Measurements from ENCODE around the gene SRRM3.
A peak's percentile ranks its signal among the peaks of the same experiment; 100 is the strongest.
"Not testable (repeated sequence)": the region's sequence is repeated elsewhere in the genome, so short reads cannot be mapped to it uniquely, and the experiment has no call there.

The SRRM3 gene

DNA sequence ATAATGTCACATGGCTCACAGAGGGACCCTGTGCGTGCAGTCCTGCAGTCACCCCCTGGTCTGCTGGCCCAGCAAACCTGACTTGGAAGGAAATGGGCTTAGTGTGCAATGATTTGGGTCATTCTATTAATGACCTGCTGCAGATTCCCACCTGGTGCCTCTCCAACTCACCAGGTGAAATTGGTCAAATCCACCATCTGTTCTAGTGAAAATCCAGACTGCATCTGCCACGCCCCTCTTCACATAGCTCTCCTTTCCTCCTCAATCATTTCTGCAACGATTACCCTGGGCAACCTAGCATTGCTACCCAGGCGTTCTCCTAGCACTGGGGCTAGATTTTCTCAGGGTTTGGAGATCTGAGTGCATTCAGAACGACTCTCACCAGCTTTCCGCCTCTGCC lies 29.4 kb downstream of the SRRM3 start:
- Mint-ChIP-seq H3K4me3 (no peak overlapping the region), H3K36me3 (ENCODE audit: low read depth) (no peaks in the 10 kb centered on the region), H3K27ac (no peak overlapping the region), H3K4me1 (ENCODE audit: low read depth) (peaks cover 6% of the 10 kb centered on the region), H3K27me3 (ENCODE audit: low read depth) (peaks cover 44% of the 10 kb centered on the region), H3K9me3 (no peaks in the 10 kb centered on the region)

DNA sequence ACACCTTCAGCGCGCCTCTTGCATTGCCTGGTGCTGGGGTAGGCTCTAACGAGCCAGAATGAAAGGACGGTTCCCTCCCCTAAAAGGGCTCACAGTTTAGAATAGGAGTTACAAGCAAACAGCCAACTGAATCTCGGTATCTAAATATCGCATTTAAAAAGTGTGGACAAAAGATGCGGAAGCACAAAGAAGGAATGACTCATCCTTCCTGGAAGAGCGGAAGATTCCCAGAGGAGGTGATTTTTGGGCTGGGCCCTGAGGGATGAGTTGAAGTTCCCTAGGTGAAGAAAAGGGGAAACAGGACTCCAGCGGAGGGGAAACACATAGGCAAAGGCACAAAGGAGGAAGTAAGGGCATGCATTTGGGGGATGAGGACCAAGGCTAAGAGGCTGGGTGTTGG lies 29.9 kb downstream of the SRRM3 start:
- Mint-ChIP-seq H3K27ac (no peak overlapping the region), H3K36me3 (ENCODE audit: low read depth) (no peaks in the 10 kb centered on the region), H3K27me3 (ENCODE audit: low read depth) (peaks cover 44% of the 10 kb centered on the region), H3K4me3 (no peak overlapping the region), H3K4me1 (ENCODE audit: low read depth) (peaks cover 6% of the 10 kb centered on the region), H3K9me3 (no peaks in the 10 kb centered on the region)

DNA sequence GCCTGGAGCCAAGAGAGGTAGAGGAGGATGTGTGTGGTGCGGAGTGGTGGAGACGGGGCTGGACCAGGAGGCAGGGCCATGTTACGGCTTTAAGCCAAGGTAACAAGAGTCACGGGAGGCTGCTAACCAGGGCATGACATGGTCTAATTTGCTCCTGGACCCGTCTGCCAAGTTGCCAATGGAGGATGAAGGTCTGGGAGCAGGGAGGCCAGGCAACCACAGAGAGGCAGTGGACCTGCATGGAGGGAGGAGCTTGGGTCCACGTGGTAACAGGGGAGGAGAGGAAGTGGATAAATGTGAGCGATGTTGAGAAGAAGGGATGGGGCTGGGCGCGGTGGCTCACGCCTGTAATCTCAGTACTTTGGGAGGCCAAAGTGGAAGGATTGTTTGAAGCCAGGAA lies 31.0 kb downstream of the SRRM3 start:
- Mint-ChIP-seq H3K4me3 (no peak overlapping the region), H3K36me3 (ENCODE audit: low read depth) (no peaks in the 10 kb centered on the region), H3K4me1 (ENCODE audit: low read depth) (peaks cover 6% of the 10 kb centered on the region), H3K27ac (no peak overlapping the region), H3K9me3 (no peaks in the 10 kb centered on the region), H3K27me3 (ENCODE audit: low read depth) (peaks cover 40% of the 10 kb centered on the region)

DNA sequence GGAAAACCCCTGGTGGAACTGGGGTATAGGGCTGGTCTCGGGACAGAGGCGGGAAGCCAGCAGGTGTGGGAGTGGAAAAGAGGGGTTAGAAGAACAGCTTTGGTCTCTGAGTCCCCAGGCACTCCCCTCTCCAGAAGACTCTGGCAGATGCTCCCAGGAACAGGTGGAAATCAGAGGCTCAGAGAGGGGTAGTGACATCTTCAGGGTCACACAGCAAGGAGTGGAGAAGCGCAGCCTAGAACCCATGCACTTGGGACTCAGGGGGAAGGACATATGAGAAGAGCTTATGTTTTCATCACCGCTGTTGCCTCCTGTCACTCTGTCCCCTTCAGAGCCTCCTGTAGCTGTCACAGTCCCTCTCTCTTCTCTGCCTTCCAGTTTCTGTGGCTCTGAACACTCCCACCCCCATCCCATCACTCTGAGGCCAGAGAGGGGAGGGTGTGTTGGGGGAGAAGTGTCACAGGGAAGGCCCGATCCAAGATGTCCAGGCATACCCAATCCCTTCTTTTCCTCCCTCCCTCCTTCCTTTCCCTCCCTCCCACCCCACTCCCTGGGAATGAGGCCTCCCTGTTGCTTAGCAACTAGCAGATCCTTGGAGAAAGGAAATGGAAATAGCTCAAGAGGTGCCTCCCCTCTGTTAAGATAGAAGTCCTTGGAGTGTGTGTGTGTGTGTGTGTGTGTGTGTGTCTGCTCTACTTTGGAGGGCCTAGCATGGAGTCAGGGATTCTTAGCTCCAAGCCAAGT lies 32.0 kb downstream of the SRRM3 start:
- no peak overlapping the region for H3K4me3 Mint-ChIP-seq
- H3K36me3 Mint-ChIP-seq (ENCODE audit: low read depth) = no peaks in the 10 kb centered on the region
- H3K4me1 Mint-ChIP-seq (ENCODE audit: low read depth) = peaks cover 6% of the 10 kb centered on the region
- H3K27me3 Mint-ChIP-seq (ENCODE audit: low read depth) = peaks cover 50% of the 10 kb centered on the region
- H3K9me3 Mint-ChIP-seq = no peaks in the 10 kb centered on the region
- no peak overlapping the region for H3K27ac Mint-ChIP-seq

DNA sequence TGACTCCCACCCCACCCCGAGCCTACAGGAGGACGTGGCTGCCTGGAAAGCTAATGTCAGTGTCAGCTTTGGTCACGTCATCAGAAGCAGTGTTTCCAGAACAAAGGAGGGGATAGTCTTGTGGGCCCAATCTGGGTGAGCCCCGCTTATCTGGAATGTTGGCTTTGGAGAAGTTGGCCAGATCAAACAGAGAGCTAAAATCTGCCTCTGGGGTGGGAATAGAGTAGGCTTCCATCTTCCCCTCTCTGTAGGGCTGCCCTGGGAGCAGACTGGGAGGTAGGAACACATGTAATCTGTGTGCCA lies 32.5 kb downstream of the SRRM3 start:
- Mint-ChIP-seq H3K4me3 (peak overlapping the region; percentile 26), H3K27ac (no peak overlapping the region)

DNA sequence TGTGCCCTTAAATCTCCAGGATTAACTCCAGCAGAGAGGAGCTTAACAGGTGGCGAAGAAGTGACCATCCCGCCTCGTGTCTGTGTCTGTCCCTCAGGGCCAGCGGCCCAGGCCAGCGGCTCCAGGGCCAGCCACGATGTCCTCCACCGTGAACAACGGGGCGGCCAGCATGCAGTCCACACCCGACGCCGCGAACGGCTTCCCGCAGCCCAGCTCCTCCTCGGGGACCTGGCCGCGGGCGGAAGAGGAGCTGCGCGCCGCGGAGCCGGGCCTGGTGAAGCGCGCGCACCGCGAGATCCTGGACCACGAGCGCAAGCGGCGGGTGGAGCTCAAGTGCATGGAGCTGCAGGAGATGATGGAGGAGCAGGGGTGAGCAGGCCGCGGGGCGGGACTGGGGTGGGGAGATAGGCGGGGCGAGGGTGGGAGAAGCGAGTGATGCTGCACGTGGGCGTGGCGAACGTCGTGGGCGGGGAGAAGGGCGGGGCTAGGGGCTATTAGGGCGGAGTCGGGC lies 33.3 kb downstream of the SRRM3 start:
- Mint-ChIP-seq H3K4me3 (peak overlapping the region; percentile 48), H3K9me3 (no peaks in the 10 kb centered on the region), H3K36me3 (ENCODE audit: low read depth) (no peaks in the 10 kb centered on the region), H3K27me3 (ENCODE audit: low read depth) (peaks cover 48% of the 10 kb centered on the region), H3K4me1 (ENCODE audit: low read depth) (peaks cover 6% of the 10 kb centered on the region), H3K27ac (peak overlapping the region; percentile 49)

More for the DNA sequence above, 32.5 kb downstream of the SRRM3 start:
- Mint-ChIP-seq H3K36me3 (ENCODE audit: low read depth) (no peaks in the 10 kb centered on the region), H3K4me1 (ENCODE audit: low read depth) (peaks cover 6% of the 10 kb centered on the region), H3K9me3 (no peaks in the 10 kb centered on the region), H3K27me3 (ENCODE audit: low read depth) (peaks cover 50% of the 10 kb centered on the region)

DNA sequence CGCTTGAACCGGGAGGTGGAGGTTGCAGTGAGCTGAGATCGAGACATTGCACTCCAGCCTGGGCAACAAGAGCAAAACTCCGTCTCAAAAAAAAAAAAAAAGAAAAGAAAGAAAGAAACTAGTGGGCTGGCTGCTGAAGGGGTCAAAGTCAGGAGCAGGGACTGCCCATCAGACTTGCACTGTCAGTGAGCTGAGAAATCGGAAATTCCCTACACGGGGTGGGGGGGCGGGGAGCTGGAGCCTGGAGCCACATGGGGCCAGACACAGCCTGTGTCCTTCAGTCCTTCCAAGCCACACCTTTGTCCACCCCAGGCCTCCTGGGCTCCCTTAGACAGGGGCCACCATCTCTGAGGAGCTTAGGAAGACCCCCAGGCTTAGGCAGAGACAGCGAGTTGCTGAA lies 34.5 kb downstream of the SRRM3 start:
- Mint-ChIP-seq H3K4me3 (no peak overlapping the region), H3K36me3 (ENCODE audit: low read depth) (no peaks in the 10 kb centered on the region), H3K27me3 (ENCODE audit: low read depth) (peaks cover 40% of the 10 kb centered on the region), H3K27ac (no peak overlapping the region), H3K9me3 (no peaks in the 10 kb centered on the region), H3K4me1 (ENCODE audit: low read depth) (peaks cover 6% of the 10 kb centered on the region)

DNA sequence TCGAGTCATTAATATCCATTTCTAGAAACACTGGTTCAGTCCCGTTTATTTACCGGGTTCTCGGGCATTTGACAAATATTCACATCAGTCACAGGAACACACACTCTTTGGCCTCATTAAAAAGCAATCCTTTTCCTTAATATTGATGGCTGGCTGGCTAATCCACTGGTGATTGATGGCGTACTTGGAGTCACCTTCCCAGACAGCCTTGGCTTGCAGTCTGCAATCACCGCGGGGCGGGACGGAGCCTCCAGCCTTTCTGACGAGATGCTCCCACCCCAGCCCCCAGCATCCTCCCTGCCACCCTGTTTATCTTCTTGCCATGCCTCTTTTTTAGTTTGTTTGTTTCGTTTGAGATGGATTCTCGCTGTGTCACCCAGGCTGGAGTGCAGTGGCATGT lies 36.6 kb downstream of the SRRM3 start:
- Mint-ChIP-seq H3K27me3 (ENCODE audit: low read depth) (peaks cover 22% of the 10 kb centered on the region), H3K9me3 (no peaks in the 10 kb centered on the region), H3K4me3 (no peak overlapping the region), H3K27ac (no peak overlapping the region), H3K36me3 (ENCODE audit: low read depth) (no peaks in the 10 kb centered on the region), H3K4me1 (ENCODE audit: low read depth) (peaks cover 4% of the 10 kb centered on the region)

DNA sequence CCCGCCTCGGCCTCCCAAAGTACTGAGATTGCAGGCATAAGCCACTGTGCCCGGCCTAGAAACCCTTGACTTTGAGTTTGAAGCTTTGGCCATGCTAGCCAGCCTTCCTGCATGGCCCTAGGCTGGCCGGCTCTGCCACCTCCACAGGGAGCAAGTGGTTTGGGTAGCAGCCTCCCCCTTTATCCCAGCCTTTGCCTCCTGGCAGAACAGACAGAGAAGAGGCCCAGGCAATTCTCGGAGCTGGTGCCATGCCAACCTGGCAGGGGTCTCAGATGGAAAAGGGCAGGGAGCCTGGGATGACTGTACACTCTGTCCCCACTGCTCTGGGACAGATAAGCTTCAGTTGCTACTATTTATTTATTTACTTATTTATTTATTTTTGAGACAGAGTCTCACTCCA lies 39.4 kb downstream of the SRRM3 start:
- H3K36me3 Mint-ChIP-seq (ENCODE audit: low read depth) = no peaks in the 10 kb centered on the region
- H3K4me3 Mint-ChIP-seq = no peak overlapping the region
- no peaks in the 10 kb centered on the region for H3K9me3 Mint-ChIP-seq
- H3K27me3 Mint-ChIP-seq (ENCODE audit: low read depth) = peaks cover 20% of the 10 kb centered on the region
- no peak overlapping the region for H3K27ac Mint-ChIP-seq
- no peaks in the 10 kb centered on the region for H3K4me1 Mint-ChIP-seq (ENCODE audit: low read depth)

DNA sequence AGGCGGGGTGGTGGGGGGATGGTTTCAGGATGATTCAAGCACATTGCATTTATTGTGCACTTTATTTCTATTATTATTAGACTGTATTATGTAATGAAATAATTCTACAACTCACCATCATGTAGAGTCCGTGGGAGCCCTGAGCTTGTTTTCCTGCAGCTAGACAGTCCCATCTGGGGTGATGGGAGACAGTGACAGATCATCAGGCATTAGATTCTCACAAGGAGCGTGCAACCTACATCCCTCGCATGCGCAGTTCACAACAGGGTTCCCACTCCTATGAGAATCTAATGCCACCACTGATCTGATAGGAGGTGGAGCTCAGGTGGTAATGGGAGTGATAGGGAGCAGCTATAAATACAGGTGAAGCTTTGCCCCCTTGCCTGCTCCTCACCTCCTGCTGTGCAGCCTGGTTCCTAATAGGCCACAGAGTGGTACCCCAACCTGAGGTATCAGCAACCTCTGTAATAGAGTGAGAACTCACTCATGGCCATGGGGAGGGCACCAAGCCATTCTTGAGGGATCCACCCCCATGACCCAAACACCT lies 40.9 kb downstream of the SRRM3 start:
- H3K36me3 Mint-ChIP-seq (ENCODE audit: low read depth); H3K27ac Mint-ChIP-seq; H3K4me1 Mint-ChIP-seq (ENCODE audit: low read depth); H3K4me3 Mint-ChIP-seq; H3K9me3 Mint-ChIP-seq: not testable (repeated sequence)
- H3K27me3 Mint-ChIP-seq (ENCODE audit: low read depth) = peaks cover 19% of the 10 kb centered on the region

DNA sequence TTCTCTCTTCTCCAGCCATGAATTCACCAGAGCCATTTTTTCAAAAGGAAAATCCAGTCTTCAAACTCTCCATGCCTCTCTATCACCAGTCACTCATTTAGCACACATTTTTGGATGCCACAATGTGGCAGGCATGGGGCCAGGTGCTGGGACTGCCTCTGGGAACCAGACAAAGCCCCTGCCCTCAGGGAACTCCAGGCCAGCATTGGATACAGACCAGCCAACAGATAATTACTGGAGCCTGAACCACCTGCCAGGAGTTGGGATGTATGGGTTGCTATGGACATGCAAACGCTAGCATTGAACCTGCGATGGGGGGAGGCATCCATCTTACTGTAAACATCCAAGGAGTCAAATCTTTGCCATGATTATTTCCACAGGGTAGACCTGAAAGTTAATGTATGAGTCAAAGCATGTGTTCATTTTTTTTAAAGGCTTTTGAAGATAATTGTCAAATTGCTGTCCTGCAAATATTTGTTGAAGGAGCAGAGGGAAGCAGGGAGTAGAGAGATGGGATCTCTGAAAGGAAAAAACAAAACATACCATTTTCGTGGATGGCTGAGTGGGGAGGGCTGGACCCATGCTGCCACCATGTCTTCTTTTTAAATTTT lies 43.2 kb downstream of the SRRM3 start:
- peaks cover 8% of the 10 kb centered on the region for H3K27me3 Mint-ChIP-seq (ENCODE audit: low read depth)
- H3K4me1 Mint-ChIP-seq (ENCODE audit: low read depth) = no peaks in the 10 kb centered on the region
- H3K27ac Mint-ChIP-seq = no peak overlapping the region
- no peak overlapping the region for H3K4me3 Mint-ChIP-seq
- H3K9me3 Mint-ChIP-seq = no peaks in the 10 kb centered on the region
- H3K36me3 Mint-ChIP-seq (ENCODE audit: low read depth) = no peaks in the 10 kb centered on the region

DNA sequence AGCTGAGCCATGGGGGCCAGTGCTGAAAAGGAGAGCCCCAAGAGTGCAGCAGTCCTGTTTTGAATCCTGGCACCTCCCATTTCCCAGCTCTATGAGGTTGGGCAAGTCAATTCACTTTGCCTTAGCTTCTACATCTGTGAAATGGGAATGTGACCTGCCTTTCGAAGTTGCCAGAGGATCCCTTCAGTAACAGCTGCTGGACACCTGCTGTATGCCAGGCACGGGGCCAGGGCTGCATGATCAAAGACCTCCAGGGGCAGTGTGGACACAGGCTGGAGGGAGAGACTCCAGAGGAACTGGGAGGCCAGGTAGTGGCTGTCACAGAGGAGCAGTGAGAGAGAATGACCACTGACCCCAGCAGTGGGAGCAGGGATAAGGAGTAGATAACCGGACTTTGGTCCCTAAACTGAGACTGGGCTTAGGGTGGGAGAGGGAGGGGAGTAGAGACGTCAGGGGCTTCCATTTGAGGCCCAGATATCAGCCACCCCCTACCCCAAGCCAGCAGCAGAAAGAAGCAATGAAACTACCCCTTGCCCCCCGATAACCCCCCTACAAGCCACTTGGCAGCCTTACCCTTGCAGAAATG lies 45.2 kb downstream of the SRRM3 start:
- Mint-ChIP-seq H3K27ac (no peak overlapping the region), H3K9me3 (no peaks in the 10 kb centered on the region), H3K4me3 (no peak overlapping the region), H3K36me3 (ENCODE audit: low read depth) (no peaks in the 10 kb centered on the region), H3K27me3 (ENCODE audit: low read depth) (peaks cover 8% of the 10 kb centered on the region), H3K4me1 (ENCODE audit: low read depth) (no peaks in the 10 kb centered on the region)

DNA sequence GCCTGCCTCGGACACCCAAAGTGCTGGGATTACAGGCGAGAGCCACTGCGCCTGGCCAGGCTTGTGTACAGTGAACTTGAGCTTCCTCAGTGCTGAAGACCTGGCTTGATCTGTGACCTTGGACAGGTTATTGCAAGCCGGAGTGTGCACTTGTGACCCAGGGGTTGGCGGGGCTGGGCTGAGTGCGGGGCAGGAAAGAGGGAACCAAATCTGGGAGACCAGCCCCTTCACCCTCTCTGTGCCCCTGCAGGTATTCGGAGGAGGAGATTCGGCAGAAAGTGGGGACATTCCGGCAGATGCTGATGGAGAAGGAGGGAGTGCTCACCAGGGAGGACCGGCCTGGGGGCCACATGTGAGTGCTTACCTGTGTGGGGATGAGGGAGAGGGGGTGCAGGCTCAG lies 46.2 kb downstream of the SRRM3 start:
- Mint-ChIP-seq H3K27ac (no peak overlapping the region), H3K4me1 (ENCODE audit: low read depth) (no peaks in the 10 kb centered on the region)

DNA sequence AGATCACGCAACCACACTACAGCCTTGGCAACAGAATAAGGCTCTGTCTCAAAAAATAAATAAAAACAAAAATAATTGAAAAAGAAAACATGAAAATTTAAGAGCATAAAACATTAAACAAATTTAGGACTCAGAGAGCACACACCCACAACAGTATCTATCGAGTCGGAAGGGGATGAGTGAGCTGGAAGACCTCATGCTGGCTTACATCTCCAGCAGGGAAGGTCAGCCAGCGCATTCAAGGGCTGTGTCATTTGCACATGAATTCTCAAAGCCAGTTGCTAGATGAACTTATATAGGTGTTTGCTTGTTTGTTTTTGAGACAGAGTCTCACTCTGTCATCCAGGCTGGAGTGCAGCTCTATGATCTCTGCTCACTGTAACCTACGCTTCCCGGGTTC lies 50.3 kb downstream of the SRRM3 start:
- Mint-ChIP-seq H3K9me3 (no peaks in the 10 kb centered on the region), H3K27ac (no peak overlapping the region), H3K27me3 (ENCODE audit: low read depth) (peaks cover 8% of the 10 kb centered on the region), H3K4me1 (ENCODE audit: low read depth) (no peaks in the 10 kb centered on the region), H3K36me3 (ENCODE audit: low read depth) (no peaks in the 10 kb centered on the region), H3K4me3 (no peak overlapping the region)

More for the DNA sequence above, 46.2 kb downstream of the SRRM3 start:
- no peaks in the 10 kb centered on the region for H3K36me3 Mint-ChIP-seq (ENCODE audit: low read depth)
- H3K27me3 Mint-ChIP-seq (ENCODE audit: low read depth) = peaks cover 8% of the 10 kb centered on the region
- no peak overlapping the region for H3K4me3 Mint-ChIP-seq
- no peaks in the 10 kb centered on the region for H3K9me3 Mint-ChIP-seq

DNA sequence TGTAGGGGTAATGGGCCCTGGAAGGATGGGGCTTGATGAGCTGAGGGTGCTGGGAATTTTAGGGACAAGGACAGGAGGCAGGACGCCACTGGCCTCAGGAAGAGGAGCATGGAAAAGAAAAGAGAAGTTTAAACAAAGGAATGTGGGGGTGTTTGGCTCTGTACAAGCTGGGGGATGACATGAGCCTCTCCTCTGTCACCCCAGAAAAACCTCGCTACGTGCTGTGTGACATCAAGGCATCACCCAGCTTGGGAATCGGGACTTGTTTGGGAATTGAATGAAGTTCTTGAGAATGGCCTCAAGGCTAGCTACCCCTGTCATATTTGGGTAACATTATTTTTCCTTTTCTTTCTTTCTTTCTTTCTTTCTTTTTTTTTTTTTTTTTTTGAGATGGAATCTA lies 53.1 kb downstream of the SRRM3 start:
- H3K27me3 Mint-ChIP-seq (ENCODE audit: low read depth) = peaks cover 27% of the 10 kb centered on the region
- H3K9me3 Mint-ChIP-seq = no peaks in the 10 kb centered on the region
- H3K4me1 Mint-ChIP-seq (ENCODE audit: low read depth) = no peaks in the 10 kb centered on the region
- H3K36me3 Mint-ChIP-seq (ENCODE audit: low read depth) = no peaks in the 10 kb centered on the region
- H3K27ac Mint-ChIP-seq = no peak overlapping the region
- no peak overlapping the region for H3K4me3 Mint-ChIP-seq

Measured in T-helper 1 cell treated with Interleukin-12 subunit alpha and Interleukin-12 subunit beta and Interleukin-4 antibody, amounts not matched to agents 30 μg/mL and 1 μg/mL, for 36 hours (primary cell).